NCI-H146 treated with DMSO at 0.1 percent for 48 hours (cell line): Measurements from ENCODE around the gene ZNF331.

Experiments used
- DNase-seq: peaks from one replicate; lab custom pipeline; 2025; ENCODE audit not compliant: unreplicated experiment; lab: John Stamatoyannopoulos, UW

Gene ZNF331

DNA sequence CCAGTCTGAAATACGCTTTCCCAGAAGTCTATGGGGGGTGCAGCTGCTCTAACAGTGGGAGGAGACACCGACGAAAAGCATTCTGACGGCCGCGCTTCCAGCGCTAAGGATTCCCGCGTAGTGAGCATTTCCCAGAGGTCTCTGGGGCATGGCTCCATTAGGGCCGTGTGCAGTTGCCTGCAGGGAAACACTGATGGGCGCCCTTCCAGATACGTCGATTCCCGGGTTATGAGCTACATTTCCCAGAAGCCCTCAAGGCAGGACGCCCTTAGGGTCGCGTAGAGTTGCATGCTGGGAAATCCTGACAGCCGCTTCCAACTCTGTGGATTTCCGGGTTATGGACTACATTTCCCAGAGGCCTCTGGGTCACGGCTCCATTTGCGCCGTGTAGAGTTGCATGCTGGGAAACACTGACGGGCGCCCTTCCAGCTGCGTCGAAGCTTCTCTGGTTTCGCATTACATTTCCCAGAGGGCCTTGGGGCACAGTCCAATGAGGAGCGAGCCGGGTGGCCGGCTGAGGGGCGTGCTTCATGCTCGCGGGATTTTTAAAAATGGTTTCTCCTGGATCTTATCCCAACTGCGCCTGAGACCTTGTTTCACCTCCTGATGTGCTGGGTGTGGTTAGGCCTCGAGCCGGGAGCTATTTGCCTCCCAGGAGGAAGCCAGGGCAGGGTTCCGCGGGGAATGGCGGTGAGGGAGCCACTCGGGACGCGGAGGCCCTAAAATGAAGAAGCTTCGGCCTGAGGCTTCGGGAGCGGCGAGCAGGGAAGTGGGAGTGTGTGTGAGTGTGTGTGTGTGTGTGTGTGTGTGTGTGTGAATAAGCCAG lies 17.2 kb upstream of the ZNF331 start:
- peak; percentile 75 for DNase-seq

DNA sequence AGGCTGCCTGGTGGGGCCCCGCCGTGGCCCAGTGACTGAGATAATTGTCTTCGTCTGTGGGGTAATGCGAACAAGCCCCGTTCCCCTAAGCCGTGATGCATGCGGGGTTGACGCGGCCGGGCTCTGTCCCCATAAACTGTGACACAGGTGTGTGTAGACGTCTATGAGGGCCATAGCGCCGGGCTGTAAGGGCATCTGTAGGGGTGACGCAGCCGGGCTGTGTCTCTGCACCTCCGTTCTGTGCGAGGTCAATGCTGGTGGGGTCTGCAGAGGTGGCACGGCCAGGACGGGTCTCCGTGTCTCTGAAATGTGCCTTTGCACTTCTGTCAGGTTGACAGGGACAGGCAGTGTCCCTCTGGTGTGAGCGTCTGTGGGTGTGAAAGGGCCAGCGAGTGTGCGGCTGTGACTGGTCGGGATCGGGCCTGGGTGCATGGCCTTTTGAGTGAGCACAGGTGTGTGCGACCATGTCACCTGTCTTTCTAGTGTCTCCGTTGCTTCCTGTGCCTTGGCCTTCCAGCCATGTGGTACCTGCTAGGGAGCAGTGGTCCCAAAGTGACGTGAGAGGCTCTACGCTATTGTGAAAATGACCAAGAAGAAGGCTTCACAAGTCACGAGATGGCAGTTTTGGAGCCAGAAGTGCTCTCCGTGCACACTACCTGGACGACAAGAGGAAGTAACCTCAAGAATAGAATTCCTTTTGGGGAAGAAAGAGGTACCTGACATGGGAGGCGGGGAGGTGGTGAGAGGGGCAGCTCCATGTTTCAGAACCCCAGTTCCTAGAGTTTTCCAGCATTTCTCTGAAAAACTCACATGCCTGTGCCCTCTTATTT lies 16.4 kb upstream of the ZNF331 start:
- no peak for DNase-seq

GRCh38 chr19:53525922-53526321 lies 12.0 kb upstream of the ZNF331 start:
- DNase-seq, result no peak

- DNase-seq, result no peak
Measured at GRCh38 chr19:53530622-53531021, 7.3 kb upstream of the ZNF331 start.

GRCh38 chr19:53531457-53531856 lies 6.5 kb upstream of the ZNF331 start:
- no peak for DNase-seq

GRCh38 chr19:53532362-53532761 lies 5.6 kb upstream of the ZNF331 start:
- no peak for DNase-seq

DNA sequence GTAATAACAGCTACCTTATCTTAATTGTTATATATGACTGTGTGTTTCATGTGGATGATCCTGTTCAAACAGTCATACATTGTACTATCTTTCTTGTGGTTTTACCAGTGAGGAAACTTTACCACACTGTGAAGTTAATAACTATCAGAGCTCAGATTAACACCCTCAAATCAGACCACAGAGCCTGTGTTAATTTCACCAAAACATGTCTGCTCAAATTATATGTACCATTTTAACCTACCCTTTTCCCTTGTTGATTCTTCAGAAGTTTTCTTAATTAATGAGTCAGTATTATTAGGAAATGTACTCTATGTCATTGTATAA lies 1.8 kb upstream of the ZNF331 start:
- DNase-seq, result no peak

DNA sequence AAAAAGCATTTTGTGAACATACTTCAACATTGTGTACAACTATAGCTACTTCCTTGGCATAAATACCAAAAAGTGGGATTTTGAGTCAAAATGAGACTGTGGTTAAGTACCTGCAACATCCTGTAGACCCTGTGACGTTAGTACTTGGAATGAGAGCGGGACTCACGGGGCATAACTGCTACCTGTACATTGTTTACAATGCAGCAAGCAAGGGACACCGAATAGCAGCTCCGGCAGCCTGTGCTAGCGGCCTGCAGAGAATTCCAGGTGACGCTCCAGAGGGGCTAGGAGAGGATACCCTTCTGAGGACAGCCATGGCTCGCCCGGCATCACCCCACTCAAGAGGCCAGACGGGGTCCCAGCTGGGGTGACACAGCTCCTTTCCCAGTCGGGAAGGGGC lies 824 bp upstream of the ZNF331 start:
- no peak for DNase-seq

GRCh38 chr19:53538378-53539109 lies 599 bp downstream of the ZNF331 start:
- DNase-seq, result no peak

DNA sequence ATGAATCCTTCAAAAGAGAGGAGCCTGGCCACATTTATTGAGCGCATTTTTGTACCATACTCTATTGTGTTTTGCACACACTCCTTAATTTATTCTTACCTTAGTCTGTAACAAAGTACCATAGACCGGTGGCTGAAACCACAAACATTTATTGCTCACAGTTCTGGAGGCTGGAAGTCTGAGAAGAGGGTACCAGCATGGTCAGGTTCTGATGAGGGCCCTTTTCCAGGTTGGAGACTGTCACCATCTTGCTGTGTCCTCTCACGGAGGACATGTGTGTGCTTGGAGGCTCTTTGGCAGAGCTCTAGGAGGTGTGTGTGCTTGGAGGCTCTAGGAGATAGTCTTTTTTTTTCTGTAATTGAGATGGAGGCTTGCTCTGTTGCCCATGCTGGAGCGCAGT lies 2.1 kb downstream of the ZNF331 start:
- no peak for DNase-seq

DNA sequence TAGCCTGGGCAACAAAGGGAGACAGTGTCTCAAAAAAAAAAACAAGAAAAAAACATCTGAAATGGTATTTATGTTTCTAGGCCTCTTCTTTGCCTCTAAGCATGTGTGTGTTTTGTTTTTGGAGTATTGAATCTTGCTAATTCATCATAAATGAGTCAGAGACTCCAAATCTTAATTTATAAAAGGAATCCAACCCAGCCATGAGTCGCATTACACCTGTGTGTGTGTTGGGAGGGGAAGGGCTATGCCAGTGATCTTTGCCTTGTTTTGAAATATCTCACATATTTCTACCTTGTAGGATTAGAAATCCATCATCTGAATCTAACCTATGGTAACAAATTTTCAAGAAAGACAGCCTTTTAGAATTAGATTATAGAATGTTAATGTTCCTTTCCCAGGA lies 4.0 kb downstream of the ZNF331 start:
- no peak for DNase-seq

DNA sequence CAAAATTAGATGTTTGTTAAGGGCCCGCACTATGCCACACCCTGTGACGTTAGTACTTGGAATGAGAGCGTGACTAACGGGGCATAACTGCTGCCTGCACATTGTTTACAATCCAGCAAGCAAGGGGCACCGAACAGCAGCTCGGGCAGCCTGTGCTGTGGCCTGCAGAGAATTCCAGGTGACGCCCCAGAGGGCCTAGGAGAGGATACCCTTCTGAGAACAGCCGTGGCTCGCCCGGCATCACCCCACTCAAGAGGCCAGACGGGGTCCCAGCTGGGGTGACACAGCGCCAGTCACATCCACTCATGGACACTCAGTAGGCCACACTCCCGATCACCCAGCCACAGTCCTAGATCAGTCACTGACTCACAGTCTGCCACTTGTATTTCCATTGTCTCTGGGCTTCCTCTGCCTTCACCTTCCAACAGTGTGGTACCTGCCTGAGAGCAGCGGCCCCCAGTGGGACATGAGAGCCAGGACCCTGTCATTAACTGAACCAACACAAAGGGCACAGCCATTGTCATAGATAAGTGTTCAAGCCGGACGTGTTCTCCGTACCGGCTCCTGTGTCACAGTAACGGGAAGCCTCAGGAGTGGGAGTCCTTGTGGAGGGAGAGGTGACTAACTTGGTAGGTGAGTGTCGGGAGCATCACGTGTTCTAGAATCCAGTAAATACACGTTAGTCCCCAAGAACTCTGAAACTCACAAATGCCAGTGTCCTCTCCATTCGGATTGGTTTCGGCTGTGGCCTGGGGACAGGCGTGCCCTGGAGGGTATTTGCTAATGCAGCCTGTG lies 7.5 kb downstream of the ZNF331 start:
- no peak for DNase-seq

- DNase-seq, result no peak
Measured at GRCh38 chr19:53546758-53547513, 9.0 kb downstream of the ZNF331 start.

GRCh38 chr19:53549340-53549739 lies 11.4 kb downstream of the ZNF331 start:
- no peak for DNase-seq

DNA sequence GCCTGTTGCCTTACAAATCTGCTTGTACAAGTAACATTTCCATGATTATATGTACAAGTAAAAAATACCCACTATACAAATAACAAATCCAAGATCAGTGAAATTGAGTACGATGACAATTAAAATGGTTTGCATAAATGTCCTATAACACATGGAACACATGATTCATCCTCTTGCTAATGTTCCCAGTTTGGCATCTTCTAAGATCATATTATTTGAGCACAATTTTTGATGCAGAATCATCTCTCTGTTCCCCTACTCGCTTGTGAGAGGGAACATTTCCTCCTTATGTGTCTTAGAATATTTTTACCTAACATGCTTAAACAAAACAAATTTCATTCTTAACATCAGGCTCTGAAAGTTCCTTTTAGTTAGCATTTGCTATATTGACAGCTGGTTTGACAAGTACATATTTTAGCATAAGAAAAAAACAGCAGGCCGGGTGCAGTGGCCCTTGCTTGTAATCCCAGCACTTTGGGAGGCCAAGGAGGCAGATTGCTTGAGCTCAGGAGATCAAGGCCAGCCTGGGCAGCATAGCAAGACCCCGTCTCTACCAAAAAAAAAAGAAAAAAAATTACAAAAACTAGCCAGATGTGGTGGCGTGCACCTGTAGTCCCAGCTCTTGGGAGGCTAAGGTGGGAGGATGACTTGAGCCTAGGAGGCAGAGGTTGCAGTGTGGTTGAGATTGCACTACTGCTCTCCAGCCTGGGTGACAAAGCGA lies 14.2 kb downstream of the ZNF331 start:
- DNase-seq, result no peak

DNA sequence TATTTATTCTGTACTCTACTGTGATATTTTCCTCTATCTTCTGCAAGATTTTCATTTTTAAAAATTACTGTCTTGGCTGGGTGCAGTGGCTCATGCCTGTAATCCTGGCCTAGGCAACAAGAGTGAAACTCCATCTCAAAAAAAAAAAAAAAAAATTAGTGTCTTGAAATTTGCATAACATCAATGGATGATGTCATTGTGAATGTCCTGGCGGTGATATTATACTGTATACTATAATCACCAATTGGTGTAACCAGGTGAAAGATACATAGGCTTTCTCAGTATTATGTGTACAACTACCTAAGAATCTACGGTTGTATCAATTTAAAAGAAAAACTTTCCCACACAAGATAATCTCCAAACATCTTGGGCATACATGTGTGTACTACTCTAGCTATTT lies 15.2 kb downstream of the ZNF331 start:
- no peak for DNase-seq

DNA sequence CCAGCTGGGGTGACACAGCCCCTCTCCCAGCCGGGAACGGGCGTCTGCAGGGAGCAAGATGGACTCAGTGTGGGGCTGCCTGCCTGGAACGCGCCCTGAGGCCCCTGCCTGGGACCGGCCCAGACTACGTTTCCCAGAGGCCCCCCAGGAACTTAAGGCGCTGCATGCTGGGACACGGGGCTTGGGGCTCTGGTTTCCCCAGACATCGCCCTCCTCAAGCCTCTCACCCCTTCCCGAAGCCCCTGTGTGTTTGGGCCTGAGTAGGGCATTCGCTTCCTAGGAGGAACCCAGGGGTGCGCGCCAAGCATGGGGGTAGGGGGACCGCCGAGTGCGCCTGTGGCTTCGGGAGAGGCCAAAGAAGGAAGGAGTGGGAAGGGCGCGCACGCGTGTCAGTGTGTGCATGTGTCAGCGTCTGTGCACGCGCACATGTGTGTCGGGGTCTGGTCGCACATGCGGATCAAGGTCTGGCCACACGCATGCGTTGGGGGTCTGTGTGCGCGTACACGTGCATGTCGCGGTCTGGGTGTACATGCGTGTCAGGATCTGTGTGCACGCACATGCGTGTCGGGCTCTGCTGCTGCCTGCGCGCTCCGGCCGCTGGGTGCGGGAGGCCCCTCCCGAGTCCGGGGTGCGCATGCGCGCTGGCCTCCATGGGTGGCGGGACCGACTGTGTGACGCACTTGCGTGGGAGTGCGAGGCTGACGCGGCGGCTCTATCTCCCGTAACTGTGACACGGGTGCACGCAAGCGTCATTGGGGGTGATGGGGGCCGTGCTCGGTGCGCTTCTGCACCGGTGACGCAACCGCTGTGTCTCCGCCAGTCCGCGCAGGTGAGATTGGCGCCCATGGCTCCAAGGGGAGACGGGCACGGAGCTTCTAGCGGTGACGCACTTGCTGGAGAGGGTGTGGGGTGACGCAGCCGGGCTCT lies 16.2 kb downstream of the ZNF331 start:
- DNase-seq, result peak; percentile 37

- no peak for DNase-seq
Measured at GRCh38 chr19:53554804-53555203, 16.9 kb downstream of the ZNF331 start.

DNA sequence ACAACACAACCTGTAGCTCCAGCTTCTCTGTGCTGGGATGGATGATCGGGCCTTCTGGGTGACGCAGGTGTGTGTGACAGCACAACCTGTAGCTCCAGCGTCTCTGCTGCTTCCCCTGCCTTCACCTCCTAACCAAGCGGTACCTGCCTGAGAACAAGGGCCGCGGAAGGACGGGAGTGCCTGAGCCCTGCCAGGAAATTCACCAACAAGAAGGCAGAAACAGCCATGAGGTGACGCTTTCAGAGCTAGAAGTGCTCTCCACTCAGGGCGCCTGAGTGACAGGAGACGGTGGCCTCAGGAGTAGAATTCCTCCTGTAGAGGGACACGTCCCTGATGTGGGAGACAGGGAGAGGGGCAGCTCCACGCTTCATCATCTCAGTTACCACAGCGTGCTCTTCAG lies 17.4 kb downstream of the ZNF331 start:
- no peak for DNase-seq
